Stimulated activated CD8-positive, alpha-beta memory T cell treated with anti-CD3 and anti-CD28 coated beads, Interleukin-7, amount 100 ng/mL, for 24 hours (primary cell): ENCODE measurements around the gene TNFSF4.
A peak's percentile ranks its signal among the peaks of the same experiment; 100 is the strongest.

Source experiments
- DNase-seq: peaks from one replicate; pipeline ENCODE4 v3.0.0-alpha.2; 2020; ENCODE audit warnings: low read depth

TNFSF4 gene

DNA sequence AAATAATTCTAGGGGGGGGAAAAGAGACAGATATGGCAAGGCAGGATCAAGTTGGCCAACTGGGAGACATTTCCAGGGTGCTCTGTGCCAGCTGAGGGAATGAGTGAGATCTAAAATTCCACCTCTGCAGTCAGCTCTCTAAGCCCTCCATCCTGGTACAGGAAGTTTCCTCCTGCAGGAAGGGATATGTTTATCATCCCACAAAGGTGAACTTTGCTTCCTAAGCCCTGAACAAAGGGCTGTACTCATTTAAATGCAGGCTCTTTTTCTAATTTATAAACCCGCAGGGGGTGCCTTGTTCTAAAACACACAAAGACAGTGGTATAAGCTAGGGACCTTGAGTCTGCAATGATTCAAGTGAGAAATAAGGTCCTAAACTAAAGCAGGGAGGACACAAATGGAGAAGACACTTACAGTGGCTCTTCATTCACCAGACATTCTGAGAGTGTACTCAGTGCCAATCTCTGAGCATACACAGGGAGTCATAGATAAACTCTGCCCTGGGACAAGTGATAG is 3.6 kb upstream of the TNFSF4 start:
- DNase-seq, result no peak

DNA sequence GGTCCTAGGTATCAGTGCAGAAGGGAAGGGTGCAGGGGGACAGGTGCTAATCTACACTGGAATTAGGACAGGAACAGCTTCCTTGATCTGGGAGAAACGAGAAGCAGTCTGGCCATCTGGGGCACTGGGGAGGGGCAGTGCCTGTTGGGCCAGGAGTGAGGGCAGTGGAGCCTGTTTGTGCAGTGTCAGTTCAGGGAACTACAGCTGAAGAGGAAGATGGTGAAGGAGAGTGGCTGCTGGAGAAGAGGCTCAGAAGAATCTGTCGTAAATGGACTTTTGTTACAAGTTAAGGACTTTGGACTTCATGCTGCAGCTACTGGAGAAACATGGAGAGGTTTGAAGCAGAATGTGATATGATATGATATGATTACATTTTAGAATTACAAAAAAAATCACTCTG is 3.2 kb upstream of the TNFSF4 start:
- no peak for DNase-seq

DNA sequence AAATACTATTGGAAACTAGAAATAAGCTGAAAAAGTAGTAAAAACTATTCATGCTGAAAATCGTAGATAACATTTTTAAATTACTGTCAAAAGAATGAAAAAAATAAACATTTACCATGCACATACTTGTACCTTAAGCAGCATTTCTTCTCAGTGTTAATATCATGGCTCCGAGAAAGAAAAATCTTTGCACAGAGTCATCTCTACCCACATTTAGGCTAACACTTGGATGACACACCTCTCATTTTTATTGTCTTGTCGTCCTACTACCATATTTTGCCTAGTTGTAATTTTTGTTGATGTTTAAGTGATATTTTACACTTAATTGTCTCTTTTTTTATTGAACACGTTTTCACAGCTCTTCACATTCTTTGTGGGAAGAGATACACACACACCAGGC is 1.7 kb upstream of the TNFSF4 start:
- no peak for DNase-seq

DNA sequence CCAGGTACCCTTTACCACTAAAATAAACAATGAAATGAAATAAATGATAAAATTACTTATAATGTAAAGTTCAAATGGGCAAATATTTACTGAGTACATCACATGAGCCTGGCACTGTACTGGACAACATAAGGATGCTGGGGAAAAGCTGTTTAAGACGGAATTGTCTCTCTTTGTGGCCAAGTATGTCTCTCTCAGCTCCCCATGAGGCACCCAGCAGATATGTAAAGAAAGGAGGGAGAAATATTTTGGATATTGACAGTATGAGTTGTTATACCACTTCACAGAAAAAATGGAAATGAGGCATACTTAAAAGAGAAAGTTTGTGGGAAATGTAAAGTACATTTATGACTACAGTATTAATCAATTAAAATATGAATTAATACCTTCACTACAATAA is 1.0 kb upstream of the TNFSF4 start:
- no peak for DNase-seq

DNA sequence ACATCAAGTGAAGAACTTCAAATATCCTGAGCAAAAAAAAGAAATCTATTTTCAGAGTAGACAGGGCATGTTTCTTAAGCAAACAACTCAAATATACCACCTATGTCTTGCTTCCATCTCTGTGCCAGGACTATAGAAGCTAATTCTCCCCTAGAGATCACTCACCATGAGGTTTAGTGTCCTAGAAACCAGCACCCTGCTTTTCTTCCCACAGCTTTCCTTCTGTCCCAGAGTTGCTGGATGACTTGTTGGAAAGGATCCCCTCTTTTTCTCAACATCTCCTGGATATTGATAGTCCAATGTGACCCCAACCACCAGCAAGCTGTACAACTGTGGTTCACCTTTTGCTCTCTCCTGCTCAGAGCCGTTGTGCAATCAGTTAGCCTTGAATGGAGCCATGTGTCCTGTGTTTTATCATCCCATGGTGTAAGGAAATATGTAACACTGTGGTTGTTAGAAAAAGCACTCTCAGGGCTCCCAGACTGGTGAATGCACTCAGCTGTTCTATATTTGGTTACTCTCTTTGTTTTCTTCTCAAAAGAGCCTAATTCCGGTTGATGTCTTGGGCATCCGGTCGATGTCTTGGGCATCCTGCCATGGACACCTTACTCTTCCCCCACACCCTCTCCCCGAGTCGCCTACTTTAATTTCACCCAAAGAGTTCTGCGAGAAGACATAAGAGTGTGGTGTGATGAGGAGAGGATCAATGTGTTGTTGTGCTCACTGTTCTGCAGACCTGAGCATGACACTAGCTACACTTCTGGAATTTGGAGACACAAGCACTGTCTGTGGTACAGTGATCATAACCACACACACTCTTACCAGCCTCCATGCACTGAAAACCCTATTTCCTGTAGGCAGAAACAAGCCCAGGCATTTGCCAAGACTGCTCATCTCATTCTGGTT is 1.7 kb downstream of the TNFSF4 start:
- DNase-seq, result no peak

DNA sequence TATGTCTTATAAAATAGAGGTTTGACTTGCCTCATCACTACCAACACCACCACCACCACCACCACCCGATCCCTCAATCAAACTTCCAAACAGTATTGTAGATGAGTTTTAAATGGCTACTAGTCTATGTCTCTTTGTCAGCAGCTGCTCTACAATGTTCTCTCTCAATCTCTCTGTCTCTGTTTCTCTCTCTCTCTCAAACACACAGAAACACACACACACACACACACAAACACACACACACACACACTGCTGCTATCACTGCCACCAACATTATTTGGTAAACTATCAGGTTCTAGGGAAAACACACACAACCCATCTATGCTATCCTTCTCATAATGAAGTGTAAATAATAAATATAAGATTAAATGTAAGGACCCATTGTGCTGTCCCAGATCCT is 2.4 kb downstream of the TNFSF4 start:
- no peak for DNase-seq

DNA sequence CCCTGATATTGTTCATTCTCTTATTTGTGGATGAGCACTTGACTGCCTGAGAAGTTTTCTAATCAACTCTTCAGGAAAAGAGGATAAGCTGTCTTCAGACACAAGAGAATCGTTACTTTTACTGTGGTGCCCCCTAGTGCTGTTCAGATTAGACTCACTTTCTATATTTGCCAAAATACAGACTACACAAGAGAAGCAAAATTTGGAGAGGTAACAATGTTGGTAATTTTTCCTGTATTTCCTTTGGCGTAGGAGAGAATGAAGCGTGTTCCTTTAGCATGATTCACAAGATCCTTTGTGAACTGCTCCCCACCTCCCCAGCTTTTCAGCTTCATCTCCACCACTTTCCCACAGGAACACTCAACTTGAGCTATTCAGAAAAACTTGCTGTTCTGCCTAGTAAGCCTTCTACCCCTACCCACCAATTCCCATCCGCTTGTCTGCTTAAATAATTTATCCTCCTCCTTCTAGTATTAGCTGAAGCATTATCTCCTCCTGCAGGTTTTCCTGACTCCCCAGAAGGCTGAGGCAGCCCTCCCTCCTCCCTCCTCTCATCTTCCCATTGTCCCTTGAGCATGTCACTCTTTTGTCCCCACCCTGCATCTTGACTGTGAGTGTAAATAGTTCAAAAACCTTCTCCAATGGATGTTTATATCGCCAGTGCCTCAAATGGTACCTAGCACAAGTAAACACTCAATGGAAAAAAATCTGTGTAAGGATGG is 4.5 kb downstream of the TNFSF4 start:
- no peak for DNase-seq

DNA sequence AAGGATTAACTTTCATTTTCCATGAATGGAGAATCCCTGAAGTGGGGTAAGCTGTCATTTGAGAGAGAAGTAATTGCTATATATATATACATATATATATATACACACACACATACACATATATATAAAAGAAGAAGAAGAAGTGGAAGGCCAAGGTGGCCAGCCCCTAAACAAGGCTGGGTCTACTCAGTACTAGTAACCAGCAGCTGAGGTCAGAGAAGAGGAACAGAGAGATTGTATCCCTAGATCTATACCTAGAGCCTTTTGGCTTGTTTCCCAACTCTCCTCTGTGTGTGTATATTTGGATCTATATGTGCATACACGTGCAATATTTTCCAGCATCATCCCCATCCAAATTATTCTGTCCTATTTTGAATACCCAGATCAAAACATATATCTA is 5.2 kb downstream of the TNFSF4 start:
- no peak for DNase-seq

DNA sequence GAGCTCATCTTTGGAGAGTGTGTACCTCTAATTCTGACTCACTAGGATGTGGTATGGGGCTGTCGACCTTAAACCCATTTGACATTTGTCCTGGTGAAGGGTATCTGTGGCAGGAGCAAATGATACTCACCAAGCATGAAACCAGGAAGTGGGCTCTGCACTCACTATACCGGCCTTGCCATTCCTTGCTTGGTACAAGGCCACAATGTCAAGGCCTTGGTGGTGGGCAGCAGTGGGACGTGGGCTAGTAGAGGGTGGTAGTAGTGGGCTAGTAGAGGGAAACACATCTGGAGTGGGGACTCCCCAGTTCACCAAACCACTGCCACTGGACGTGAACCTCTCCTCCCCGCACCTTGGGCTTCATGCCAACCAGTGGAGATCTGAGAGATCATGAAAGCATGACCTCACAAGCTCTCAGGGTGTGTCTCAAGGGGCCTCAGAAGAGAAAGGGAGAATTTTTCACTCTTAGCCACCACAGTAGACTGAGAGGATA is 11.5 kb downstream of the TNFSF4 start:
- DNase-seq, result peak; percentile 12

DNA sequence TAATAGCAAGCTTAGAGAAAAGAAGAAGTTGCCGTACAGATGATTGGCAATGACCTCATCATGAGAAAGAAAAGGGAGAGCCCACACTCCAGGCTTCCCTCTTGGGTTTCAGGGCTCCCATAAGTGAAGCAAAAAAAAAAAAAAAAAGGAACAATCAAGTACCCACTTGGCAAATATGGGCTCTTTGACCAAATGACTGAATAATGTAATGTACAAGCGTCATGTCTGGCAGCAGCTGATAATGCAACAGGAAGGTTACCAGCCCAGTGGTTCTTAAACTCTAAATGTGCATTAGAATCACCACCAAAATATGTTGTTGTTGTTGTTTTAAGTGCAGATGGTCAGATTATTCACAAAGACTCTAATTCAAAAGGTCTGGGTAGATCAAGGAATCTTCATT is 13.5 kb downstream of the TNFSF4 start:
- no peak for DNase-seq

DNA sequence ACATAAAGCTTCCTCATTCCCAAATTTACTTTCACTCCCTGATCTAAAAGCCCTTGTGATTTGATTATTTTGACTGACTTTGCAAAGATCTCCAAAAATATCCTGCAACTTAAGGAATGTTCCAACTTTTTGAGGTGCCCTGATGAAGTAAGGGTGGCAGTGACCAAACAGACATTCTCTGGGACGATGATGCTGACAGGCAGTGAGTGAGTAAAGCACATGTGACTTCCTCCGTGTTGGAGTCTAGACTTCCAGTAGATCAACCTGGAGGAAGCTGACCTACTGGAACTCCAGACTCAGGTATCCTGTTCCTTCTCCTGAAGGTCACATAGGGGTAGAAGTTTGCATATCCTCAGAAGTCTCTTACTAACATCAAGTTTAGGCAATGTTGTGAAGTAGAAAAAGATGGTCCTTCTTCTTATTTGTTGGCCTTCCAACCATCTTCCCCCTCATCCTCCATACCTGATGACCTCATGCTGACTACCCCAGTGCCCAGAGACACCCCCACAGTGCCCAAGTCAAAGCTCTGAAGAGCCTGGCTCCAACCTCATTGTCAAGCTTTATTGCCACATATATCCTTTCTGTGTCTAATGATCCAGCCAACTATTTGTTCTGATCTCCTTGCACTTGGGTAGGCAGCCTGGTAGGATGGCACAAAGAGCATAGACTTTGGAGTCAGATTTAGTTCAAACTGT is 16.0 kb downstream of the TNFSF4 start:
- no peak for DNase-seq

DNA sequence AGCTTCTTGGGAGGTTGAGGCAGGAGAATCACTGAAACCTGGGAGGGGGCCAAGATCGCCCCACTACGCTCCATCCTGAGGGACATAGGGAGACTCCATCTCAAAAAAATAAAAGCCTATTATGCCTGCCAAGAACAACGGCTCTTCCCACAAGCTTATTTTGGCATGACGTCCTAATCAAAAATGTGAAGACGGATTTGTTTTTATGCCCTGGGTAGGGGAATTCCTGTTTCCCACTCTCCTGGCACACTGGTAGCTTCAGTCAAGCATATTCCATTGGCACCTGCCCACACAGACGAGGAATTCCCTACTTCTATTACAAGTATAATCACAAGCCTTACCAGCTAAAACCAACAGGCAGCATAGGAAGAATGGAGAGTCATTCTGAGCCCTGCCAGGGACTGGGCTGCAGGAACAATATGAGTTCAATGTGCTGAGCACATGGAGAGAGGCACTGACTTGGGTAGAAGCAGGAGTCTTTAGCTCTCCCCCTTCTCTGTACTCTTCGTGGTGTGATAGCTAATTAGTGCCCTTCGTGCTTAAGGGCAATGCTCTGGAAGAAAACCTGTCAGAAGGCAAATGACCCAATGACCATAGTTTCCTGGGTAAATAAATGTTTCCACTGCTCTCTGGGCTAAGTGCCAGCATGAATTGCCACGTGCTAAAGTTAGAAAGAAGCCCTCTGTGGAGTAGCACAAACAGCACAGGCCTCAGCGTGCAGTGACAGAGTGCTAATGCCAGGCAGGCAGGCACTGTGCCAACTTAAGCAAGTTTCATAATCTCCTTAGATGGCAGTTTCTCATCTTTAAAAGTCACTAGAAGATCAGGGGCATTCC is 16.8 kb downstream of the TNFSF4 start:
- DNase-seq, result no peak

DNA sequence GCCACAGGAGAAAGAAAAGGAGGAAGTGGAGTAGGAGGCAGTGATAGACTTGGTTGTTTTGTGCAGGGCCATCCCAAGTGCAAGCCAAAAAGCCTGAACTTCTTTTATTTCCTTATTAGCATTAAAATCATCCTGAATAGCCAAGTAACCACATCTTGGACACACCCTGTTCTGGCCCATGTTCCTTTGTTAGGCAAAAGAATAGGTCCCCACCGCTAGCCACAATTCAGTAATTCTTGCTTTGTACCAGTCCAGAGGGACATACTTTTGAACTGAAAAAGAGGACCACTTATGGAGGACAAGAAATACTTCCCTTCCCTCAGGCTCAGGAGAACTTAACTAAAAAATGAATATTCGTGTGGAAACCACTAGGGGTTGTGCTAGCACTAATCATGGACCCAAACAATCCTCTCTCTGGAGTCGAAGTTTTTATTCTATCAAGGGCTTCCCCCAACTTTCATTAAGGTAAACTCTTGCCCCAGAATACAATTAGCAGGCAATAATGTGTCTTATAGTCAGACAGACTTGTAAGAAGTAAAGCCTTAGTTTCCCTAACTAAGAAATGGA is 19.4 kb downstream of the TNFSF4 start:
- no peak for DNase-seq

DNA sequence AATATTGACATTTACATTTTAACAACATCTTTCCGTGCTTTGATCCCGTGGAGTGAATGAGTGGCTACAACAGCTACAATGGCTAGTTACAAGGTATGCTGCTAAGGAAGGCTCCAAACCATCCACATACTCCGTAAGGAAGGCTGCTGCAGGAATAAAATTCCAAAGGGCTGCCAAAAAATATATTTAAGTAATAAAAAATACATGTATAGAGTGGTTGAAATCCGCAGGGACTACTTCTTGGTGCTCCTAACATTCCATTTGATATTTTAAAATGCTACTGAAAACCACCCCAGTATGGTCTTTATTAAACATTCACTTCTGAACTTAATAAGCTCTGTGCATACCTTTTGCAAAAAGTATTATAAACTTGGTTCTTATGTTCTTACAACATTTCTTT is 25.3 kb downstream of the TNFSF4 start:
- DNase-seq, result no peak

DNA sequence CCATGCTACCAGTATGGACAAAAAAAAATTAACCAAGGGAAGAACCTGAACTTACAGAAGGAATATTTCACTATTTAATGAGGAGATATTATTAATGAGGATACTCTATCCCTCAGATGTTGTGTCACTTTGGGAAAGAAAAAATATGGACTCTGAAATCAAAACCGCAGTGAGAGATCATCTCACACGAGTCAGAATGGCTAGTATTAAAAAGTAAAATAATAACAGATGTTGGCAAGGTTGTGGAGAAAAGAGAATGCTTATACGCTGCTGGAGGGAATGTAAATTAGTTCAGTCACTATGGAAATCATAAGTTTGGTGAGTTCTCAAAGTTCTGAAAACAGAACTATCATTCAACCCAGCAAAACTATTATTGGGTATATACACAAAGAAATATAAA is 30.9 kb downstream of the TNFSF4 start:
- no peak for DNase-seq

DNA sequence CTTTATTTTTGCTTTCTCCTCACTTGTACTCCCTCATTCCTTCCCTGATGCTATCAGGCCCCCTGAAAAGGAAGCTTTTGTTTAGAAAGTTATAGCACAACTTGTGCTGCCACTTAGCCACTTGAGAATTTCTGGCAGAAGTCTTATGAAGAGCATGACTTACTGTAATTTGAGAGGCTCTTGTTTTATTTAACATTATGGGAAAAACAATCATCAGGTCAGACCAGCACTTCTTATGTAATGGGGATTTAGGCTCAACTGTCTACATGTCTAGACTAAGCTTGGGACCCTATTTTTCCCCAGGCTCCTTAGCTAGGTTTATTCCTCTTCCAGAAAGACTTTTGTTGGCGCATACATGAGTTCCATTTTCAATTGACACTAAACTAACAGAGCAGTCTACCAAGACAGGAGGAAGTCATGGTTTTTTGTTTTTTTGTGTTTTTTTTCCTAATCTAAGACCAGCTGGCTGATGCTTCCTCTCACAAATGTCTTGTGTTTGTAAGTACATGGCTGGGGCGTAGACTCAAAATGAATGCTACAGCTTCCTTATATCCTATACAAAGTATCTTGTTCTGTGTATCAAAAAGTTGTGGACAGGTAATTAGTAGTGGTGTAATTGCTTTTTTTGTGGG is 31.5 kb downstream of the TNFSF4 start:
- DNase-seq, result no peak

DNA sequence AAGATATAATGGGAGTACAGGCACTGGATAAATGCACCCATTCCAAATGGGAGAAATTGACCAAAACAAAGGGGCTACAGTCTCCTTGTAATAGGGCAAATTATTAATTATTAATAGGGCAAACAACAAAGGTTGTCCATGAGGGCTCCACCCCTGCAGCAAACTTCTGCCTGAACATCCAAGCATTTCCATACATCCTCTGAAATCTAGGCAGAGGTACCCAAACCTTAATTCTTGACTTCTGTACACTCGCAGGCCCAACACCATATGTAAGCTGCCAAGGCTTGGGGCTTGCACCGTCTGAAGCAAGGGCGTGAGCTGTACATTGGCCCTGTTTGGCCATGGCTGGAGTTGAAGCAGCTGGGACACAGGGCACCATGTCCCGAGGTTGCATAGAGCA is 33.7 kb downstream of the TNFSF4 start:
- no peak for DNase-seq

DNA sequence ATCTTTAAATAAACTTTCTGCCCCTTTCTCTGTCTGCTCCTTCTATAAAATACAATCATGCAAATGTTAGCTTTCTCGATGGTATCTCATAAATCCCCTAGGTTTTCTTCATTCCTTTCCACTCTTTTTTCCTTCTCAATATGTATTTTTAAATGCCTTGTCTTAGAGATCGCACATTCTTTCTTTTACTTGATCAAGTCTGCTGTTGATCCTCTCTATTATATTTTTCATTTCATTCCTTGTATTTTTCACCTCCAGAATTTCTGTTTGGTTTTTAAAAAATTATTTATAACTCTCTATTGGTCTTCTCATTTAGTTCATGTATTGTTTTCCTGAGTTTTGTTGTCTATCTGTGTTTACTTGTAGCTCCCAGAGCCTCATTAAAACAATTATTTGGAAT is 36.0 kb downstream of the TNFSF4 start:
- DNase-seq, result no peak

DNA sequence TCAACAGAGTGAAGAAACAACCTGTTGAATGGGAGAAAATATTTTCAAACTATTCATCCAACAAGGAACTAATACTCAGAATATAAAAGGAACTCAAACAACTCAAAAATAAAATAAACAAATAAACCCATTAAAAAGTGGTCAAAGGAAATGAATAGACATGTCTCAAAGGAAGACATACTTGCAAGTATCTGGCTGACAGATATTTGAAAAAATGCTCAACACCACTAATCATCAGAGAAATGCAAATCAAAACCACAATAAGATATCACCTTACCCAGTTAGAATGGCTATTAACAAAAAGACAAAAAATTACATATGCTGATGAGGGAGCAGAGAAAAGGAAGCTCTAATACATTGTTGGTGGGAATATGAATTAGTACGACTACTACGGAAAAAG is 38.2 kb downstream of the TNFSF4 start:
- DNase-seq, result no peak

DNA sequence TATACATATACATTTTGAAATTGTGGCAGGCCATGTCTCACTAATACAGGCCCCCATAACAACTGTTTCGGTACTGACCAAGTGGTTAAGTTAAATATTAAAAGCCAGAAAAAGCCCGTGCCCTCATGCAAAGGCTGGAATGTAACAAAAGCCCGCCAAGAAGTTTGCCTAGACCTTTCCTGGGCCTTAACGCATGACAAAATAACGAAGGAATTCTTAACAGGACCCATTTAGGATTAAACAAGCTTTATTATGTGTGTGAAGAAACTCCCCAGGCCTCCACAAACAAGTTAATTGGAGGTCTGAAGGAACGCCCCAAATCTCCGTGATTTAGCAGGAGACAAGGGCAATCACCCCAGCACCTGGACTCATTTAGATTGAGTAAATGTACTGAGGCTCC is 42.4 kb downstream of the TNFSF4 start:
- no peak for DNase-seq

DNA sequence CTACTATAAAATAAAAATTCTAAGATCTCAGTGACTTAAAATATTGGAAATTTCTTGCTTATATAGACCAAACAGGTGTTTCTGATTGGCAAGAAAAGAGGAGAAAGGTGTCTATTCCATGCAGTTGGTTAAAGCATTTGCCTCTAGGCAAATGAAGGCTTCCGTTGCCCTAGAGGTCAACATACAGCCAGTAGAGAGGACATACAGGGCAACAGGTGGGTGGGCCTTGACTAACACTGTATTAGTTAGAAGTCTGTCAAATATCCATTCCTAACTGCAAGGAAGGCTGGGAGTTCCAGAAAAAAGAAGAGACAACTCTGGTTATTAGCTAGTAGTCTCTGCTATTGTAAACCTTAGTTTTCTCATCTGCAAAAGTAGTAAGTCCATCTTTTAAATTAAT is 43.0 kb downstream of the TNFSF4 start:
- DNase-seq, result no peak
